Bladder microvascular endothelial cell (primary cell): ENCODE measurements around the gene IGLL5. TPM values are rescaled to one million over a fixed set of nuclear protein-coding genes. Genes with fewer than 3 reads are reported as not detected.

ENCODE experiments used
- total RNA-seq: library from RNA; depleted of rRNA; stranded (reverse); fragments of >200 nt; gene quantifications from 2 replicates; pipeline ENCODE4 v1.2.3, GENCODE V29; 2014

The IGLL5 gene
- not detected in 2 replicates for total RNA-seq

DNA sequence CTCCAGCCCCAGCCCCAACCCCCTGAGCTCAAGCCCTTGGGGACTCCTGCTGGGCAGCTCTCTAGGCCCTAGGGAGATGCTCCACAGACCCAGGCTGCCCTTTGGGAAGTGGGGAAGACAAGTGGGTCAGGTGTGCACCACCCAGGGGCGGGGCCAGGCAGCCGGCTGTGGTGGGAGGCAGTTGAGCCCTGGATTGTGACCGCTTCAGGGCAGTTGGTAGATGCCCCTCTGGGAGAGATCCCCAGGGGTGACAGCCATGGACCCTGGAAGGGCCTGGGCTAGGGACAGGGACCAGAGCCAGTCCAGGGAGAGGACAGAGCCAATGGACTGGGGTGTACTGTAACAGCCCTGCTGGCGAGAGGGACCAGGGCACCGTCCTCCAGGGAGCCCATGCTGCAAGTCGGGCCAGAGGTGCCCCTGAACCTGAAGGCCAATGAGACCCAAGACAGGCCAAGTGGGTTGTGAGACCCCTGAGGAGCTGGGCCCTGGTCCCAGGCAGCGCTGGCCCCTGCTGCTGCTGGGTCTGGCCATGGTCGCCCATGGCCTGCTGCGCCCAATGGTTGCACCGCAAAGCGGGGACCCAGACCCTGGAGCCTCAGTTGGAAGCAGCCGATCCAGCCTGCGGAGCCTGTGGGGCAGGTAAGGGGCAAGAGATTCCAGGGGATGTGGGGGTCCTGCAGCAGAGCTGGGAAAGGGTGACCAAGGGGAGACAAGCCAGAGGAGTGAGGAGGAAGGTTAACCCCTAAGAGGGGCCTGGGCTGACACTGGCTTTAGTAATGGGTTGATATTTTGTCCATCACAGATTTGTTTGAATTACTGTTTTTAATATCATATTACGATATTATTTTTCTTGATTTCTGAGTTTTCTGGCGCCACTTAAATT lies at the start of gene IGLL5:
IGLL5 (plus strand) TSS at position 196 of the 883 bp plus-strand sequence; CDS start at position 434, 238 bp downstream.

Other genes starting within 250 kb of the IGLL5 start
- gene GGTLC2, start 243.2 kb upstream of the IGLL5 start, total RNA-seq, result not detected in 2 replicates
- gene GNAZ, start 182.7 kb downstream of the IGLL5 start, total RNA-seq, result 0.32 and 0.57 TPM in 2 replicates